ENCODE data around the gene CLEC16A. TPM values are rescaled to one million over a fixed set of nuclear protein-coding genes. Genes with fewer than 3 reads are reported as not detected.

The CLEC16A gene
- total RNA-seq, 4 donors from 2014 or later: 24.5 to 33.0 (median 29.3) TPM

- no peak overlapping the region for H3K4me3 ChIP-seq
- peaks cover 0 to 4% of the 10 kb centered on the region in 2 donors for H3K4me1 ChIP-seq
- no peak for DNase-seq
- in situ Hi-C loops (cut with MboI; ENCODE audit: low sequenced_read_pairs in 4 of 4) (no loop called here), intact Hi-C loops (cut with DNase I; ENCODE audit: low total_unique reads) (no loop called here)
- peaks cover 0 to 4% of the 10 kb centered on the region in 2 donors for H3K36me3 ChIP-seq
- no peaks in the 10 kb centered on the region for H3K9me3 ChIP-seq
- TF ChIP-seq POLR2A (IDR thresholded peaks at IDR 0.05): no peak
- TF ChIP-seq CTCF (IDR thresholded peaks at IDR 0.05 in 4 of 5, conservative IDR thresholded peaks at IDR 0.05 in 1 of 5): no peak
- H3K27ac ChIP-seq: no peak overlapping the region
- no peaks in the 10 kb centered on the region for H3K27me3 ChIP-seq
- no peak for ATAC-seq
Observed at GRCh38 chr16:11181242-11181898, 237.0 kb downstream of the CLEC16A start.

GRCh38 chr16:11181899-11182279 lies 237.5 kb downstream of the CLEC16A start:
- DNase-seq (no peak), ATAC-seq (no peak)
- Histone ChIP-seq H3K36me3 (peaks cover 0 to 4% of the 10 kb centered on the region in 2 donors), H3K4me1 (peaks cover 0 to 4% of the 10 kb centered on the region in 2 donors), H3K4me3 (no peak overlapping the region), H3K9me3 (no peaks in the 10 kb centered on the region), H3K27me3 (no peaks in the 10 kb centered on the region), H3K27ac (no peak overlapping the region)
- in situ Hi-C loops (cut with MboI; ENCODE audit: low sequenced_read_pairs in 4 of 4) (no loop called here), intact Hi-C loops (cut with DNase I; ENCODE audit: low total_unique reads) (no loop called here)
- TF ChIP-seq CTCF (IDR thresholded peaks at IDR 0.05 in 4 of 5, conservative IDR thresholded peaks at IDR 0.05 in 1 of 5) (no peak), POLR2A (IDR thresholded peaks at IDR 0.05) (no peak)

- in situ Hi-C loops (cut with MboI; ENCODE audit: low sequenced_read_pairs in 4 of 4) (no loop called here), intact Hi-C loops (cut with DNase I; ENCODE audit: low total_unique reads) (no loop called here)
- peaks cover 0 to 4% of the 10 kb centered on the region in 2 donors for H3K4me1 ChIP-seq
- H3K4me3 ChIP-seq: no peak overlapping the region
- H3K9me3 ChIP-seq: no peaks in the 10 kb centered on the region
- no peak overlapping the region for H3K27ac ChIP-seq
- DNase-seq (no peak), ATAC-seq (no peak)
- peaks cover 0 to 4% of the 10 kb centered on the region in 2 donors for H3K36me3 ChIP-seq
- no peak for TF ChIP-seq CTCF (IDR thresholded peaks at IDR 0.05 in 4 of 5, conservative IDR thresholded peaks at IDR 0.05 in 1 of 5)
- TF ChIP-seq POLR2A (IDR thresholded peaks at IDR 0.05): no peak
- no peaks in the 10 kb centered on the region for H3K27me3 ChIP-seq
Observed at GRCh38 chr16:11182411-11182810, 238.0 kb downstream of the CLEC16A start.

- Histone ChIP-seq H3K9me3 (no peaks in the 10 kb centered on the region), H3K36me3 (peaks cover 0 to 4% of the 10 kb centered on the region in 2 donors), H3K4me1 (peaks cover 0 to 4% of the 10 kb centered on the region in 2 donors), H3K27me3 (no peaks in the 10 kb centered on the region), H3K27ac (no peak overlapping the region), H3K4me3 (no peak overlapping the region)
- ATAC-seq (no peak), DNase-seq (no peak)
- in situ Hi-C loops (cut with MboI; ENCODE audit: low sequenced_read_pairs in 4 of 4): no loop called here
- TF ChIP-seq POLR2A (IDR thresholded peaks at IDR 0.05): no peak
- no peak for TF ChIP-seq CTCF (IDR thresholded peaks at IDR 0.05 in 4 of 5, conservative IDR thresholded peaks at IDR 0.05 in 1 of 5)
- intact Hi-C loops (cut with DNase I; ENCODE audit: low total_unique reads): no loop called here
Observed at GRCh38 chr16:11183035-11183812, 238.9 kb downstream of the CLEC16A start.
